ENCODE measurements around the gene DHX40. TPM values are rescaled to one million over a fixed set of nuclear protein-coding genes. Genes with fewer than 3 reads are reported as not detected.

DHX40 gene
- polyA plus RNA-seq, 3 donors: 14.8 to 17.2 (median 15.5) TPM

- 30 to 48% (median 30%) methylated on average over 4 of the region's 4 CpGs for WGBS, 3 donors
- H3K27ac ChIP-seq (ENCODE audit: low read depth, low read length): no peak overlapping the region
These were observed 56.4 kb downstream of the DHX40 start for GRCh38 chr17:59621771-59622170.

DNA sequence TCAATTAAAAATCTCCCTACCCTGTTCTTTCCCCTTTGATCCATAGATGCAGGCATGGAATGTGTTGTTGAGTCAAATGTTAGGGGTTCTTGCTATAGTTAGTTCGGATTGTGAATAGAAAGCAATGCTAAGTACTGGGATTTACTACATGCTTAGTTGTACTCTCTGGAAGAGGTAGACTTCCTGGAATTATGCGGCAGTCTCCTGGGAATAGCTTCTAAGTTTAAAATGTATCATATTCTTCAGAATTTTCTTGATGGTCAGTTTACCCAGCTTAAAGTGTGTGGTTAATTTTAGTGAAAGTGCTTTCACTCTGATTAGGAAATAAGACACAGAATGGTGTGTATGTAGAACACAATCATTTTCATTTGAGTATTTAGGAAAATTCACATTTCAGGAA is 57.7 kb downstream of the DHX40 start:
- 45 to 66% (median 52%) methylated on average over 2 of the region's 2 CpGs for WGBS, 3 donors
- H3K27ac ChIP-seq (ENCODE audit: low read depth, low read length): no peak overlapping the region

DNA sequence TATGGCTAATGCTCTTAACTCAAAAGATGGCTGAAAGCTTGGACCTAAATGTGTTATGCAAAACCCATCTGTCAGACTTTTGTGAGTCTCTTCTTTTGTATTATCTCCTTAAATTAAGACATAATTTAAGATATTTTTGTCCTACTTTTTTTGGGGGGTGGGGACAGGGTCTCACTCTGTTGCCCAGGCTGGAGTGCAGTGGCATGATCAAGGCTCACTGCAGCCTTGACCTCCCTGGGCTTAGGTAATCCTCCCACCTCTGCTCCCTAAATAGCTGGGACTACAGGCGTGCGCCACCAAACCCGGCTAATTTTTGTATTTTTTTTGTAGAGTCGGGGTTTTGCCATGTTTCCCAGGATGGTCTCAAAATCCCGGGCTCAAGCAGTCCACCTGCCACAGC is 61.3 kb downstream of the DHX40 start:
- 88 to 91% (median 91%) methylated on average over 5 of the region's 5 CpGs for WGBS, 3 donors
- H3K27ac ChIP-seq (ENCODE audit: low read depth, low read length): no peak overlapping the region

- no peak overlapping the region for H3K27ac ChIP-seq (ENCODE audit: low read depth, low read length)
- WGBS, 3 donors: 66 to 75% (median 69%) methylated on average over 3 of the region's 3 CpGs
These were observed 61.9 kb downstream of the DHX40 start for GRCh38 chr17:59627274-59627673.

DNA sequence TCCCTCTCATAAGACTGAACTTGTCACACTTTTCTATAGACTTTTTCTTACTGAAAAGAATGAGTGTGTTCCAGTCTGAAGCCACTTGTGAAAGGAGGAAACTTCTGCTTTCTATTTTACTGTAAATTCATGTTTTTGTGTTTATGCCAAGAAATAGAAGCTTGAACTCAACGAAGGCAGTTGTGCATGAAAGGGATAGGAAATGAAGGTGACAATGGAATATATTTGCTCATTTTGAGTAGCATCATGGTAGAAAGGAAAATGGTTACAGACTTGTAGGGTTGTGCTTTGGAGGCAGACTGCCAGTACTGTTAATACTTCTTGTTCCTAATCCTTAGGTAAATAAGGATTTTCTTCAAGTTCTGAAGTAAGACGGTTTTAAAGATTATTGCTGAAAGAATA is 62.4 kb downstream of the DHX40 start:
- H3K27ac ChIP-seq (ENCODE audit: low read depth, low read length): no peak overlapping the region
- 8 to 28% (median 26%) methylated on average over 2 of the region's 2 CpGs for WGBS, 3 donors

DNA sequence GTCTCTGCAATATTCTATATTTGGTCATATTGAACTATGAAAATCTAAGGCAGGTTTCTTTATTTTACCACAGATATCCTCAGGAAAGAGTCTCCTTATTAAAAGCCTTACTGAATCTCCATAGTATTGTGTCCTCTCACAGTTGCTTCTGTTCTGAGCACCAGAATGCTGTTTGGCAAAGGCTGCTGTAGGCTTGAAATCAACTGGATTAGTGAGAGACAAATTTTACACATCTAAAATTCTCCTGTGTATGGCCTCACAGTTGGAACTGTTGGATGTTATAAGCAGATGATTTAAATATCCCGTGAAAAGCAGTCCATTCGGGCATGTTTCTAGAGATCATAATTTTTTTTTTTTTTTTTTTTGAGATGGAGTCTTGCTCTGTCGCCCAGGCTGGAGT is 63.8 kb downstream of the DHX40 start:
- no peak overlapping the region for H3K27ac ChIP-seq (ENCODE audit: low read depth, low read length)
- 78 to 88% (median 87%) methylated on average over 3 of the region's 3 CpGs for WGBS, 3 donors

GRCh38 chr17:59631276-59631675 is 65.9 kb downstream of the DHX40 start:
- 90 to 97% (median 91%) methylated on average over 1 of the region's 1 CpG for WGBS, 3 donors
- no peak overlapping the region for H3K27ac ChIP-seq (ENCODE audit: low read depth, low read length)

DNA sequence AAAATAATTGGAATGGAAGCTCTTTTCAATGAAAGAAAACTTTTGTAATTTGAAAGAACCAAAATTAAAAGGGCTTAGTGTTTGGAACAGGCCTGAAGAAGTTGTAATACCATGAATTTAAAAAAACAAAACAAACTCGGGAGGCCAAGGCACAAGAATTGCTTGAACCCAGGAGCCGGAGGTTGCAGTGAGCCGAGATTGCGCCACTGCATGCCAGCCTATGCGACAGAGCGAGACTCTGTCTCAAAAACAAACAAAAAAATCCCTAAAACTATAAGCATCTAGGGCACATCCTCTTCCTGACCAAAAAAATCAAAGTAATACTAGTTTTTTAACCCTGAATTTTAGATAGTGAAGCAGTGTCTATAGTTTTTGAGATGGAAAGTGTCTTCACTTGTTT is 67.0 kb downstream of the DHX40 start:
- H3K27ac ChIP-seq (ENCODE audit: low read depth, low read length): no peak overlapping the region
- 70 to 90% (median 77%) methylated on average over 6 of the region's 6 CpGs for WGBS, 3 donors

DNA sequence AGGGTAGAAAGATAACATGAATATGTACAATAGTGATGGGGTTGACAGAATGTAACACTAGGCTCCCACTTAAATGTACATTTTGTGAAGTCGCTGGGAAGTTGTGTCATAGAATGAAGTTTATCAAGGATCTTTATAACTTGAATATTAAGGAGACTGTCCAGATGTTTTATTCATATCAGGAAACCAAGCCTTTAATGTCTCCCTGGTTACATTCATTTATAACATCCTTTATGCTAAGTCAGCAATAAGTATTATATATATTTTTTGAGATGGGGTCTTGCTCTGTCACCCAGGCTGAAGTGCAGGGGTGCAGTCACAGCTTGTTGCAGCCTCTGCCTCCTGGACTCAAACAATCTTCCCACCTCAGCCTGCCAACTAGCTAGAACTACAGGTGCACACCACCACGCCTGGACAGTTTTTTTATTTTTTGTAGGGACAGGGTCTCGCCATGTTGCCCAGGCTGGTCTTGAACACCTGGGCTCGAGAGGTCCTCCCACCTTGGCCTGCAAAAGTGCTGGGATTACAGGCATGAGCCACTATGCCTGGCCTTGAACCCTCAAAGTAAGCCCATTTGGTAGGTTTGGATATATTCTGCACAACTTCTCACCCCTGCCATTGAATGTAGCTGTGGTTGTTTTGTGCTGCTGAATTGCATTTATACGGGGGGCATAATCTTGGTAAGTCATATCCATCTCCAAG is 68.4 kb downstream of the DHX40 start:
- 84 to 90% (median 89%) methylated on average over 5 of the region's 5 CpGs for WGBS, 3 donors
- H3K27ac ChIP-seq (ENCODE audit: low read depth, low read length): no peak overlapping the region

DNA sequence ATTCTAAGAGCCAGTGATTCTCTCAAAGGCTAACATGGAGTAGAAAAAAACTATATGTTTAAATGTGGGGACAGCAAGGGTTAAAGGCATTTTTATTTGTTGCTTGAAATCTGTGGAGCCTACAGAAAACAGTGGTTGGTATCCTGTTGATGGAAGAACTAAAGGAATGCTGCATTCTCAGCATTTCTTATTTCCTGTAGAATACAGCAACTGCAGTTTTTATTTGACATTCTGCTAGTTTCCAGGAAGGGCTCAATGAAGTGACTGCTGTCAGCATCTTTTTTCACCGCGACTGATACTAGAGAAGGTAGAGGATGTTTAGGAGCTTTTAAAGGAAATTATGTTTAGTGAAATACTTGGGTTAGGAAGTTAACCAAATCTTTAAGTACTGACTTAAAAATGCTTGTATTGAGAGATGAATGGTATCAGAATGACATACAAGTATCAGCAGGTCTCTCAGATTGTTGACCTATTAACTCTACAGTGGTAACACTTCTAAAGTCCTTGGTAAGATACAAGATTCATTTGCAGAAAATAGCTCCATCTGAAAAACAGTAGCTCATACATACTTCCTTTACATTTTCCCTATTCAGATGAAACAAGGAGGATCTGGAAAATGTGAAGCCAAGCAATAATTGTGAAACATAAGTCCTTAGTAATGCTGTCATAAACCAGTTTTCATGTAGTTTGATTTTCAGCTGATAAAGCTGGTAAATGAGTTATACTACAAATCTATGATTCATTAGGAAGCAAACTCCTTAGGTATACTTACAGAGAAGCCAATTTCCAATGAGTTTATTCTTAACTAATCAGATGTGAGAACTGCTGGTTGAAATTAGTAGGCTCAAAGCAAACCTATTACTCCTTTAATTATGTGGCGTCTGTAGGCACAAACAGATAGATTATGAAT is 69.5 kb downstream of the DHX40 start:
- H3K27ac ChIP-seq (ENCODE audit: low read depth, low read length): no peak overlapping the region
- 31 to 57% (median 47%) methylated on average over 3 of the region's 3 CpGs for WGBS, 3 donors

DNA sequence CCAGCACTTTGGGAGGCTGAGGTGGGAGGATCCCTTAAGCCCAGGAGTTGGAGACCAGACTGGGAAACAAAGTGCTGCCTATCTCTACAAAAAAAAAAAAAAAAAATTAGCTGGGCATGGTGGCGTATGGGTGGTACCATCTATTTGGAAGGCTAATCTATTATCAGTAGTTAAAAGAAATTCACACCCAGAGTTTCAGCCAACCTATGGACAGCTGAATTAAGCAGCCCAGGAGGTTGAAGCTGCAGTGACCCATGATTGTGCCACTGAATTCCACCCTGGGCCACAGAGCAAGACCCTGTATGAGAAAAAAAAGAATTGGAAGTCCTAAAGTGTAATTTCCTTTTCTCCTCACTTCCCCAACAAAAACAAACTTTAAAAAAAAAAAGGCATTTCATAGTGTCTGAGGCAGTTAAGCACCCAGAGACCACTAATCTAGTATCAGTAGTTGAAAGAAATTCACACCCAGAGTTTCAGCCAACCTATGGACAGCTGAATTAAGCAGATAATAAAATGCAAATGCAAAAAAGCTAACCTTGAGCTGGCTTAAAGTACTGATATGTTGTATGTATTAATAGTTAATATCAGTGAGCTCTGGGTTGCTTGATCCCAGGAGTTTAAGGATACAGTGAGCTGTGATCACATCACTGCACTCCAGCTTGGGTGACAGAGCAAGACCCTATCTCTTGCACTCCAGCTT is 72.4 kb downstream of the DHX40 start:
- WGBS, 3 donors: 73 to 85% (median 78%) methylated on average over 1 of the region's 1 CpG
- H3K27ac ChIP-seq (ENCODE audit: low read depth, low read length): no peak overlapping the region

DNA sequence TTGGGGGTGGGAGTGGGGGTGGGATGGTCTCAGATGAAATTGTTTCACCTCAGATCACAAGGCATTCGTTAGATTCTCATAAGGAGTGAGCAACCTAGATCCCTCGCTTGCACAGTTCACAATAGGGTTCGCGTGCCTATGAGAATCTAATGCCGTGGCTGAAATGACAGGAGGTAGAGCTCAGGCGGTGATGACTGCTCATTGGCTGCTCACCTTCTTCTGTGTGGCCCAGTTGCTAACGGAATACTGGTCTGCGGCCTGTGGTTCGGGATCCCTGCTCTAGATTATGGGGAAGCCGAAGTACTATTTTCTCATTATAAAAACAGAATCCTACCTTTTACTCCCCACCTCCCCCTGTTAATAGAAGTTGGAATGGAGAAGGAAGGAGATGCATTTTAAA is 73.1 kb downstream of the DHX40 start:
- WGBS, 3 donors: 74 to 81% (median 80%) methylated on average over 10 of the region's 10 CpGs
- H3K27ac ChIP-seq (ENCODE audit: low read depth, low read length): no peak overlapping the region

- WGBS, 3 donors: 19 to 41% (median 40%) methylated on average over 2 of the region's 2 CpGs
- no peak overlapping the region for H3K27ac ChIP-seq (ENCODE audit: low read depth, low read length)
These were observed 76.5 kb downstream of the DHX40 start for GRCh38 chr17:59641799-59642484.

DNA sequence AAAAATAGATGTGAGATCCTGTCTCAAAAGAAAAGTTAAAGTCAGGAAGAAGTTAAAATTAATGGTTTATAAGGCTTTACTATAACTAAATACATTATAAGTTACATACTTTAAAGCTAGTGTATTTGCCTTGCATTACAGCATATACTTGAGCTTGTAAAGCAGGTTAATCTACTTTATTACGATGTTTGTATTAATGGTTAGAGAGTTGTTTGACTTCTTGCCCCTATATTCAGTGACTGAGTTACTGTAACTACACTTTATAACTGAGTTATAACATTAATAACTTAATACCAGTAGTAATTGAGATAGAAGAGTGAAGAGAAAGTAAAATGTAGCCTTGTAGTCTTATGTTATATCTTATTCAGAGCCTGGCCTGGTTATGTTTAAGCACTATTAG is 77.2 kb downstream of the DHX40 start:
- no peak overlapping the region for H3K27ac ChIP-seq (ENCODE audit: low read depth, low read length)

DNA sequence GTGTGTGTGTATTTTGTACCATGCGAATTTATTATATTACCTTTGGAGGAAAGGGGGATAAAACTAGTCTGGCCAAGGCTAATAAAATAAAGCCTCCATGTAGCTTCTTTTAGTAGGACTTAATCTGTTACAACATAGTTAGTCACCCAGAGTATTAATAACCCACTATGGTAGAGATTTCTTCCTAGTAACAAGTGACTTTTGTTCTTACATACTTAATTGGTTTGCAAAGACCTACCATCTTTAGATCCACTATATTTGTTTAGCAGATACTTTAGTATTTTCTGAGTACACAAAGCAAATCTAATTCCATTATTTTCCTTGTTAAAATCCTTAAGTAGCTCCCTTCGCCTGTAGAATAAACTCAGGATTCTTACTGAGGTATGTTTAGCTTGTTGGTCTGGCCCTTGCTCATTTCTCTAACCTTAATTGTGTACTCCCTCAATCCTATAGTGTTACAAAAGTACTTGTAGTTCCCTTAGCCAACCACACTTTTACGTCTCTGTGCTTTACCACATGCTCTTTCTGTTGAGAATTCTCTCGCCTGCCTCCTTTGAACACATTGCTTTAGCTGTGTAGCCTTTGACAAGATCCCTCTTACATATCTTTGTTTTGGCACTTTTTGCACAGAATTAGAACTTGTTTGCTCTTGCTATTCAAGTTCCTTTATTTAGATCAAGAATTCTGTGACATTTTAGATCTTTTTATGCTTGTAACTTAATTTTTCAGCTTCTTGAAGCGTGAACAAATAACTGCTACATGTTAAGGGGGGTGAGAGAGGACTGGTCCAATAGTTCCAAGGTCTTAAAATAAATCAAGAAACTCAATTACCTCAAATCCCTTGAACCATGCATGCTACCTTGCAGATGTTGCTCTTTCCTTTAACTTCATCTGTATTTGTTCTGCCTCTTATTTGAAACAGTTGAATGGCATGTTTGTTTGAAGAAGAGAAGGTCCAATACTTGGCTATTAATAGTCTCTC is 78.0 kb downstream of the DHX40 start:
- 65 to 82% (median 81%) methylated on average over 5 of the region's 5 CpGs for WGBS, 3 donors
- no peak overlapping the region for H3K27ac ChIP-seq (ENCODE audit: low read depth, low read length)

More for the DNA sequence above, 77.2 kb downstream of the DHX40 start:
- WGBS, 3 donors: 31 to 97% (median 87%) methylated on average over 1 of the region's 1 CpG

DNA sequence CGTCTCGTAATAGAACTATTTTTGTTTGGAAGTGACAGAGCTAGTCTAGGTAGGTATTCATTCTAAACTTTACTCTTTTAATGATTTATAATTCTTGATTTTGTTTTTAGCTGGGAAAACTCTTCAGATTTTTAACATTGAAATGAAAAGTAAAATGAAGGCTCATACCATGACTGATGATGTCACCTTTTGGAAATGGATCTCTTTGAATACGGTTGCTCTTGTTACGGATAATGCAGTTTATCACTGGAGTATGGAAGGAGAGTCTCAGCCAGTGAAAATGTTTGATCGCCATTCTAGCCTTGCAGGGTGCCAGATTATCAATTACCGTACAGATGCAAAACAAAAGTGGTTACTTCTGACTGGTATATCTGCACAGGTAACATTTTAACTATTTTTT is 81.9 kb downstream of the DHX40 start:
- WGBS, 3 donors: 87 to 91% (median 90%) methylated on average over 6 of the region's 6 CpGs
- H3K27ac ChIP-seq (ENCODE audit: low read depth, low read length): no peak overlapping the region

- H3K27ac ChIP-seq (ENCODE audit: low read depth, low read length): no peak overlapping the region
These were observed 84.5 kb downstream of the DHX40 start for GRCh38 chr17:59649886-59650285.

- 74 to 100% (median 90%) methylated on average over 1 of the region's 1 CpG for WGBS, 3 donors
- no peak overlapping the region for H3K27ac ChIP-seq (ENCODE audit: low read depth, low read length)
These were observed 85.2 kb downstream of the DHX40 start for GRCh38 chr17:59650642-59651041.
